SH-SY5Y (cell line): ENCODE data around the gene ZNF879.

Experiments
- GATA2 ChIP-seq: IDR thresholded peaks from 2 replicates; pipeline ENCODE4 v1.6.1; 2011; ENCODE audit warnings: mild to moderate bottlenecking, low read depth, low read length
- GATA3 ChIP-seq: IDR thresholded peaks from 2 replicates; pipeline ENCODE4 v1.6.1; 2011; ENCODE audit warnings: low read depth, mild to moderate bottlenecking, low read length, moderate library complexity

DNA sequence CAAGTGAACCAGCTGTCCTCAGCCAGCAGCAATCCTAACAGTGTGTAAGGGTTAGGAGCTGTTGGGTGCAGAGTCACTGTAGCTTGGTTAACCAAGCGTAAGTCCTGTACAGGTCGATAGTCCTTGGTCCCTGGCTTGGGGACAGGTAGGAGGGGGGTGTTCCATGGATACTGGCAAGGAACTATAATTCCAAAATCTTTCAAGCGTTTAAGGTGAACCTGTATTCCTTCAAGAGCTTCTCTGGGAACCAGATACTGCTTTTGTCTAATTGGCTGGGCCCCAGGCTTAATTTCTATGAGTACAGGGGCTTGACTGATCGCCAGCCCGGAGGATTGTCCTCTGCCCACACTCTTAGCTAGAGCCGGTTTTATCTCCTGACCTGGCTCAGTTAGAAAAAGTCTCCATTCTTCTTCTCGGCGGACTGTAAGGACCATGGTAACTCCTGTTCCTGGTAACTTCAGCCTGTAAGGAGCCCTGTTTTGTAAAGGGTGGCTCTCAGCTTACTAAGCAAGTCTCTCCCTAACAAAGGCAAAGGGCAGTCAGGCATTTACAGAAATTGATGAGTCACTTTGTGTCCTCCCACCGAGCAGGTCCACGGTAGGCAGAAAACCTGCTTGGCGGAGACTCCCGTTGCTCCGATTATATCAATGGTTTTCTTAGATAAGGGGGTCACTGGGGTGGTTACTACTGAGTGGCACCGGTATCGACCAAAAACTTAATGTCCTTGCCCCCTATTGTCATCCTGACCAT lies 30.6 kb downstream of the ZNF879 start:
- TF ChIP-seq GATA3 = no peak
- TF ChIP-seq GATA2 = no peak
